GM21423 (cell line): ENCODE data around the gene CHMP1A.
"Not testable (repeated sequence)": the region's sequence is repeated elsewhere in the genome, so short reads cannot be mapped to it uniquely, and the experiment has no call there.

Experiments
- ATAC-seq: cut with Tn5 transposase; IDR thresholded peaks from one replicate; pipeline ENCODE4 v1.9.1; 2021; ENCODE audit warnings: mild to moderate bottlenecking, moderate library complexity; ENCODE audit not compliant: unreplicated experiment

CHMP1A gene

DNA sequence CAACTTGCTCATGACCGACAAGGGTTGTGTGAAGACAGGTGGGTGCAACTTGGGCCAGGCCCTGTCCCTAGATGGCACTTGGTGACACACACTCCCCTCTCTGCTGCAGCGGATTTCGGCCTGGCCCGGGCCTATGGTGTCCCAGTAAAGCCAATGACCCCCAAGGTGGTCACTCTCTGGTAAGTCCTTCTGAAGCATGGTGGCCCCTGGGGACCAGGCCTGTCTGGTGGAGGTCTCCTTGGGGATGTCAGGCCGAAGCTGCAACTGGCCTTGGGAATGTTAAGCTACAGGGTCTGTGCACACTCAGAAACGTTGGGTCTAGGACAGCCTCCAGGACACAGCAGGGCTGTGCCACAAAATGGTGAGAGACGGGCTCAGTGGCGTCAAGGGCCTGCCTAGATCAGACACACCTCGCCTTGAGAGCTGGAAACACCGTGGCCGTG, 35.8 kb upstream of the CHMP1A start:
- no peak for ATAC-seq

DNA sequence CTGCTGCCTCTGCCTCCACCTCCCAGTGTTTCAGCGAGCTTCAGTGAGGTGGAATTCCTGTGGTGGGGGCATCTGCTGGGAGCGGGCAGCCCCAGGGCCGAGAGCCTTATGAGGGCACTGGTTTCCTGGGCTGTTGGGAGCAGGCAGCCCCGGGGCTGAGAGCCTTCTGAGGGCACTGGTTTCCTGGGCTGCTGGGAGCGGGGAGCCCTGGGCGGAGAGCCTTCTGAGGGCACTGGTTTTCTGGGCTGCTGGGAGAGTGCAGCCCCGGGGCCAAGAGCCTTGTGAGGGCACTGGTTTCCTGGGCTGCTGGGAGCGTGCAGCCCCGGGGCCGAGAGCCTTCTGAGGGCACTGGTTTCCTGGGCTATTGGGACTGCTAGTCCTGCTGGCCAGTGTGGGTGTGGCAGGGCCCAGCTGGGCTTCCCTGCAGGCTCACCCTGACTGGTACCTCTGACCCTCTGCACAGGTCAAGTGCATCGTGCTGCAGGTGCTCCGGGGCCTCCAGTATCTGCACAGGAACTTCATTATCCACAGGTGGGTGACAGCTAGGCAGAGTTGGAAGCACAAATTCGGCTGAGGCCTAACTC, 34.6 kb upstream of the CHMP1A start:
- ATAC-seq: no peak

GRCh38 chr16:89691231-89691985, 33.9 kb upstream of the CHMP1A start:
- ATAC-seq: no peak

DNA sequence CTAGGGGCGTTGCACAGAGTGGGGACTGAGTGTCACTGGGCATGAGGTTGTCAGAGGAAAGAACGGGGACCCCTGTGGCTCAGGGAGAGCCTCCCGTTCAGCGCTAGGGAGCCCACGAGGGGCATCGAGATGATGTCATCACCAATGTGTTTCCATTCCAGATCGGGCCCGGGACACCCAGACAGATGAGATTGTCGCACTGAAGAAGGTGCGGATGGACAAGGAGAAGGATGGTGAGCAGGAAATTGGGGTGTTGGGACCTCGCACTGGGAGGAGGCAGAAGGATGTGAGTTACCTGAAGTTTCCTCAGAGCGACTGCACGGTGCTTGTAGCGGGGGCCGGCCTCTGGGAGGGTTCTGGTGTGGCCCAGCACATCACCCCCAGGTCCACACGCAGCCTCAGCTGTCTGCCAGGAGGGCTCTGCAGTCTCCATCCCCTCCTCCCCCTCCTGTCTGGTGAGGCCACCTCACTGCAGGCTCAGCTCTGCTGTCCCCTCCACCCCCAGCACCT, 32.9 kb upstream of the CHMP1A start:
- ATAC-seq: no peak

DNA sequence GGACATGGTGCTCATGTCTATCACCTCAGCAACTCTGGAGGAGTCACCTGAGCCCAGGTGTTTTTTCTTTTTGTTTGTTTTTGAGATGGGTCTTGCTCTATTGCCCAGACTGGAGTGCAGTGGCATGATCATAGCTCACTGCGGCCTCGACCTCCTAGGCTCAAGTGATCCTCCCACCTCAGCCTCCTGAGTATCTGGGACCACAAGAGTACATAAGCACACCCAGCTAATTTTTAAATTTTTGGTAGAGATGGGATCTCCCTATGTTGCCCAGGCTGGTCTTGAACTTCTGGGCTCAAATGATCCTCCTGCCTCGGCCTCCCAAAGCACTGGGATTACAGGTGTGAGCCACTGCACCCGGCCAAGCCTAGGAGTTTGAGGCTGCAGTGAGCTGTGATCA, 32.1 kb upstream of the CHMP1A start:
- not testable (repeated sequence) for ATAC-seq

DNA sequence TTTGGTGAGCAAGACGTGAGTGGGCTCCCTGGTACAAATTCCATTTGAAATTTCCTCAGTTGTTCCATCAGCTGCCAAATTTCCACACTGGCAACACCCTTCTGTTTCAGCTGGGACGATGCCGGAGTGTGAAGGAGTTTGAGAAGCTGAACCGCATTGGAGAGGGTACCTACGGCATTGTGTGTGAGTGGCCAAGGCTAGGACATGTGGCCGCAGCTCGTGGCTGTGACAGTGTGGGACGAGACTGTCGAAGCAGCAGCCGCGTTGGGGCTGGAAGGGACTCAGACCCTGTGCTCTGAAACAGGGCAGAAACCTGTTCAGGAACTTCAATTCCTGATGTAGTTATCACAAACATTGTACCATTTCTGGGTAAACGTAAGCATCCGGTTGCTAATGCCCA, 31.6 kb upstream of the CHMP1A start:
- no peak for ATAC-seq

- ATAC-seq: no peak
Measured at GRCh38 chr16:89688395-89688794, 30.9 kb upstream of the CHMP1A start.

DNA sequence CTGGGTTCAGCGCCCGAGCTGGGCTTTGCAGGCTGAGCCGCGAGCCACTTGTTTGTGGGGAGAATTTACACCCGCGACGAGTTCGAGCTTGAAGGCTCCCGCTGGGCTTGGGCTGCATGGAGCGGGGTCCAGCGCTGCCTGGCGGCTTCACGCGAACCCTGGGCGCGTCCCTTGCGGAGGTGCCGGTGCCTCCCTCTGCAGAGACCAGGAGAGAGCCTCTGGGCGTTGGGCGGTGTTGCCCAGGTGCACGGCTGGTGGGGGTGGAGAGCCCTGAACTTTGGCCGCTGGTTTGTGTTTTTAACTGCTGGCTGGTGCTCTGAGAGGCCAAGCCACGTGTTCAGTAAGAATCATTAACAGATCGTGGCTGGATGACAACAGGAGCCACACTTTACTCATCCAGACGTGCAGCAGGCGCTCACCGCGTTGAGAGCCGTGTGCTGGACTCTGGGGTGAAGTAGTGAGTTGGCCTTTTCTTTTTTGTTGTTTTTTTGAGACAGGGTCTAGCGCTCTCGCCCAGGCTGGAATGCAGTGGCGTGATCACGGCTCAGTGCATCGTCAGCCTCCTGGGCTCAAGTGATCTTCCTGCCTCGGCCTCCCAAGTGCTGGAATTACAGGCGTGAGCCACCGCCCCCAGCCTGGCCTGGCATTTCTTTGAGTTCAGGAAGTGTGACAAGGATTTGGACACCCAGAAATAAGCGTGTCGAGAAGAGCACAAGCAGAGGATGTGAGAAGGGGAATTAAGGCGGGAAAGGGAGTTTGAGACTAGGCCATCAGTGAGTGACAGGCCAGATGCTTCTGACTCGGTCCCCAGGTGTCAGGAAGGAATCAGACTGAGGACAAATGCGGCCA, 29.8 kb upstream of the CHMP1A start:
- peak; percentile 41 for ATAC-seq

GRCh38 chr16:89686520-89687091, 29.1 kb upstream of the CHMP1A start, which contains the start of gene CDK10:
Gene CDK10 (plus strand): TSS chr16:89686689. CDS start chr16:89686711, 22 bp downstream.
- peak; percentile 80 for ATAC-seq

DNA sequence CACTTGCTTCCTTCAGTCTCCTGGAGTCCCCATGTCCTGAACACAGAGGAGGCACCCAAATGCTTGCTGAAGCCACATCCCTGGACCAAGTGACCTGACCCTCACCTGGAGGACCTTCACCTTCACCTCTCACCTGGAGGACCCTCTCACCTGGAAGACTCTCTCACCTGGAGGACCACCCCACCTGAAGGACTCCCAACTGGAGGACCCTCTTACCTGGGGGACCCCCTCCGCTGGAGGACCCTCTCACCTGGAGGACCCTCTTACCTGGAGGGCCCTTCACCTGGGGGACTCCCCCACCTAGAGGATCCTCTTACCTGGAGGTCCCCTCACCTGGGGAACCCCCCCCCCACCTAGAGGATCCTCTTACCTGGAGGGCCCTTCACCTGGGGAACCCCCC, 28.4 kb upstream of the CHMP1A start:
- ATAC-seq: no peak

DNA sequence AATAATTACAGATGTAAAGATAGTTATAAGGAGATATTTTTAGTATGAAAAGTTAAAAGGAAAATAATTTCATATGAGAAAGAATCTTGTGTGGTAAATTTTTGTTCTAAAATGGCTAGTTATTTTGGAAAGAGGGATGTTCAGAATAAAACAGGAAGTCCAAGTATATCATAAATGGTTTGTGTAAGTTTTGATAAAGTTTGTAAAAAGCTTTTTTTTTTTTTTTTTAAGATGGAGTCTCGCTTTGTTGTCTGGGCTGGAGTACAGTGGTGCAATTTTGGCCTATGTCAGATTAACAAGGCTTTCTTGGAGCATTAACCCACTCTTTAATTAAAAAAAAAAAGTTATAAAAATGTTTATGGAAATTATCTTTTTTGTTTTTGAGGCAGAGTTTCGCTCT, 20.8 kb upstream of the CHMP1A start:
- no peak for ATAC-seq

DNA sequence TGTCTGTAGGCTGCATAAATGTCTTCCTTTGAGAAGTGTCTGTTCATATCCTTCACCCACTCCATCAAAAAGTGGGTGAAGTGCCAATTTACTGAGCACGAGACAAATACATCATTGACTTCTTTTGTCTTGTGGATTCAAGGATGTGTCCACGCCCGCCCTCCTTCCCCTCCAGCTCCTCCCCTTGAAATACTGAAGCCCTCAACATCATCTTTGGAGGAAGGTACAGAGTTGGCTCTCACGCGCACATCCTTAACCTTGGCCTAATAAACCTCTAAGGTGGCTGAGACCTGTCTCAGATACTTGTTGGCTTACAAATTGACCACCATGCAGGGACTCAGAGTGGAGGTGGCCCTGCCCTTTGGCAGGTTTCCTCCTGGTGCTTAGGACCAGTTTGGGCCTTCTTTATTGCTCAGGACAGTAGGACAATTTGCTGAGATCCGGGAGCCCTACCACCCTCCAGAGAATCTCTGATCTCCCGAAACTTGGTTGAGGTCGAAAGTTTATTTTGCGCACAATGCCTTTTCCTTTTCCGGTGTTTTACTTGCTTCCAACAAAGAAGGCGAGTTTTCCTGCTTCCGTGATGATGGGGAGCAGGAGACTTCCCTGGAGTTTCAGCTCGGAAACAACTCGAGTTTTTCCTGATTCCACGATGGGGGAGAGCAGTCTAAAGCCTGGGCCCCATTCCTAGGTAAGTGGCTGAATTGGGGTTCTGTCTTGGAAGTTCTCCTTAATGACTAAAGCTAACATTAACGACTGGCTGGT, 14.9 kb upstream of the CHMP1A start:
- ATAC-seq: no peak

DNA sequence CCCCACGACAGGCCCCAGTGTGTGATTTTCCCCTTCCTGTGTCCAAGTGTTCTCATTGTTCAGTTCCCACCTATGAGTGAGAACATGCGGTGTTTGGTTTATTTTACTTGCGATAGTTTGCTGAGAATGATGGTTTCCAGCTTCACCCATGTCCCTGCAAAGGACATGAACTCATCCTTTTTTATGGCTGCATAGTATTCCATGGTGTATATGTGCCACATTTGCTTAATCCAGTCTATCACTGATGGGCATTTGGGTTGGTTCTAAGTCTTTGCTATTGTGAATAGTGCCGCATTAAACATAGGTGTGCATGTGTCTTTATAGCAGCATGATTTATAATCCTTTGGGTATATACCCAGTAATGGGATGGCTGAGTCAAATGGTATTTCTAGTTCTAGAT, 14.1 kb upstream of the CHMP1A start:
- not testable (repeated sequence) for ATAC-seq

- ATAC-seq: no peak
Measured at GRCh38 chr16:89670496-89671431, 13.3 kb upstream of the CHMP1A start.

GRCh38 chr16:89669755-89670154, 12.2 kb upstream of the CHMP1A start:
- ATAC-seq: no peak

DNA sequence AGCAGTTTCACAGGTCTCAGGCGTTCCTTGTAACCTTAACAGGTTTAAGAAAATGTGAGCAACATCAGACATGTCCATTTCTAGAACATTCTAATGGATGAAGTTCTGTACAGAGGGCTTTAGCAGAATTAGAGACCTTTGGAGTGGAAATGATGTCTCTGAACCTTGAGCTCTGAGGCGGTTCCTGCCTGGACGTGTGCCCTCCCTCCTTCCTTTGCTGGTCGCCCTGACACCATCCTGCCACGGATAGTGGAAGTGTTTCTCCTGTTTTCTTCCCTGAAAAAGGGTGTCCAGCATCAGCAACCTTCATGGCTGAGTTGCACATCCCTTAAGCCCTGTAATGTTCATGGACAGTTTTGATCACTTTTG, 11.3 kb upstream of the CHMP1A start:
- ATAC-seq: no peak

GRCh38 chr16:89667633-89668032, 10.1 kb upstream of the CHMP1A start:
- ATAC-seq: no peak

DNA sequence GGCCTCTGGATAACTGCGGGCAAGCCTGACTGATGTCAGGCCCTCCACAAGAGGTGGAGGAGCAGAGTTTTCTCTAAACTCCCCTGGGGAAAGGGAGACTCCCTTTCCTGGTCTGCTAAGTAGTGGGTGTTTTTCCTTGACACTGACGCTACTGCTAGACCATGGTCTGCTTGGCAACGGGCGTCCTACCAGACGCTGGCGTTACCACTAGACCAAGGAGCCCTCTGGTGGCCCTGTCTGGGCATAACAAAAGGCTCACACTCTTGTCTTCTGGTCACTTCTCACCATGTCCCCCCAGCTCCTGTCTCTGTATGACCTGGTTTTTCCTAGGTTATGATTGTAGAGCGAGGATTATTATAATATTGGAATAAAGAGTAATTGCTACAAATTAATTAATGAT, 9.5 kb upstream of the CHMP1A start:
- not testable (repeated sequence) for ATAC-seq

DNA sequence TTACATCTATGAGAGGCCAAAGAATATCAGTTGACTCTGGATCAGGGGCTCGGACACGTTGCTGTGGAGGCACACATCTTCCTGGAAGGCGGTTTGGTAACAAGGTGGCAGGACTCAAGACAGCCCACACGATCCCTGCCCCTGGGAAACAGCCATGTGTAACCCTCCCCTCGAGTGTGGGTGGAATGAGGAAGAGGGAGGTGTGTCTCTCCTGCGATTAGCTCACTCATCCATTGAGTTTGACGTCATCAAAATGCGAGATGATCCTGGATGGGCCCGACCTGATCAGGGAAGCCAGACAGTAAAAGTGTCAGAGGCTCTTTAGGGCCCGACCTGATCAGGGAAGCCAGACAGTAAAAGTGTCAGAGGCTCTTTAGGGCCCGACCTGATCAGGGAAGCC, 6.7 kb upstream of the CHMP1A start:
- ATAC-seq: not testable (repeated sequence)
